Right lobe of liver (tissue), 4 donors: Measurements from ENCODE around the gene ABCC2.

Experiments
- CTCF ChIP-seq, 4 donors: fragments of 200-600 bp in 3 of 4; fragments of 450-650 bp in 1 of 4; IDR thresholded peaks; one replicate each; pipeline versions ENCODE4 v1.5.1 to v1.8.0; 2016 to 2022; ENCODE audit warnings: antibody characterized with exemption in 4 of 4, mild to moderate bottlenecking in 2 of 4
- POLR2A ChIP-seq: fragments of 450-650 bp; IDR thresholded peaks from one replicate; pipeline ENCODE4 v1.6.1; 2017; ENCODE audit warnings: antibody characterized with exemption, mild to moderate bottlenecking
- donor health status: DM: no; HTN: no; CAD: no.
- donor health status: DM: no; HTN: no; CAD: no.
- donor health status: DM: no; HTN: yes; CAD: no.

- TF ChIP-seq CTCF (IDR thresholded peaks at IDR 0.05) (no peak), POLR2A (no peak)
Observed at GRCh38 chr10:99895867-99896266, 113.4 kb downstream of the ABCC2 start.
